Heart right ventricle (tissue), 16 donors: ENCODE measurements around the gene RAB31. TPM values are rescaled to one million over a fixed set of nuclear protein-coding genes. Genes with fewer than 3 reads are reported as not detected.
A peak's percentile ranks its signal among the peaks of the same experiment; 100 is the strongest.

ENCODE experiments used
- ATAC-seq, 8 donors: fragments of 200-7000 bp; cut with Tn5 transposase; one replicate each; pipeline ENCODE4 v1.9.1; 2020; ENCODE audit warnings: mild to moderate bottlenecking in 8 of 8, moderate library complexity in 8 of 8, moderate number of reproducible peaks in 1 of 8
- DNase-seq, 2 donors: peaks; one replicate each; pipeline ENCODE4 v3.0.0-alpha.2; 2020
- H3K27ac ChIP-seq, 10 donors: fragments of 200-600 bp; sonication (generic) in 2 of 10; one replicate each; pipeline versions ENCODE4 v1.5.0 to v1.8.0; 2020 to 2022; ENCODE audit warnings: mild to moderate bottlenecking in 3 of 10
- H3K27me3 ChIP-seq, 7 donors: fragments of 200-600 bp; one replicate each; pipeline ENCODE4 v1.8.0; 2021 to 2022; ENCODE audit warnings: mild to moderate bottlenecking in 2 of 7
- H3K36me3 ChIP-seq, 9 donors: fragments of 200-600 bp; sonication (generic) in 1 of 9; one replicate each; pipeline versions ENCODE4 v1.5.0 to v1.8.0; 2020 to 2022; ENCODE audit warnings: mild to moderate bottlenecking in 2 of 9
- H3K4me1 ChIP-seq, 9 donors: fragments of 200-600 bp; sonication (generic) in 1 of 9; one replicate each; pipeline versions ENCODE4 v1.5.0 to v1.8.0; 2020 to 2022; ENCODE audit warnings: mild to moderate bottlenecking in 4 of 9
- H3K4me3 ChIP-seq, 10 donors: fragments of 200-600 bp; sonication (generic) in 2 of 10; one replicate each; pipeline versions ENCODE4 v1.5.0 to v1.8.0; 2020 to 2022; ENCODE audit warnings: mild to moderate bottlenecking in 7 of 10, moderate library complexity in 2 of 10
- H3K9me3 ChIP-seq, 11 donors: fragments of 200-600 bp in 10 of 11; sonication (generic) in 2 of 11; one replicate each; pipeline versions ENCODE4 v1.5.0 to v1.8.0; 2013 to 2022; ENCODE audit warnings: mild to moderate bottlenecking in 2 of 11, control low read depth in 1 of 11, moderate library complexity in 1 of 11
- CTCF ChIP-seq, 9 donors: fragments of 200-600 bp; sonication (generic) in 2 of 9; IDR thresholded peaks; one replicate each; pipeline versions ENCODE4 v1.5.0 to v1.8.0; 2021 to 2022; ENCODE audit warnings: antibody characterized with exemption in 9 of 9, mild to moderate bottlenecking in 5 of 9, moderate library complexity in 1 of 9
- WGBS, 2 donors: extraction: QIAGEN DNeasy Blood & Tissue Kit; methylation state at CpG; one replicate each; pipeline ENCODE4 v1.1.7; 2013; ENCODE audit warnings: inconsistent platforms in 1 of 2; 5-methylcytosine and 5-hydroxymethylcytosine counted together
- intact Hi-C, 10 donors: fragments of 100-400 bp; cut with DNase I; formaldehyde crosslinking; loops; one replicate each; pipeline versions ENCODE4 v1.11.1 to v1.14.2; 2022
- polyA plus RNA-seq, 2 donors: library from polyadenylated mRNA; stranded (reverse); fragments of 200-250 nt; gene quantifications; one replicate each; pipeline ENCODE4 v1.2.3, GENCODE V29; 2013
- total RNA-seq, 10 donors: library from RNA; stranded (reverse); fragmentation: NEBNext Ultra II Directional in 3 of 10; extraction: Animal tissue kit (Norgen Biotek cat#: 25700) in 3 of 10; gene quantifications; one replicate each; pipeline versions ENCODE4 v1.2.1 to v1.2.4, GENCODE V29; 2021 to 2023
- donor health status: Arrhythmogenic right ventricular cardiomyopathy.
- donor health status: ischemic (EF 13 %, LVEDD 7.1; RV severe dilation, severe dysfunction).
- donor health status: healthy with polysubstance abuse.
- donor health status: DM: no; HTN: yes; CAD: no.
- donor health status: DM: no; HTN: no; CAD: no.
- donor health status: ischemic (EF 25% LVEDD 6.9; RV normal size, moderate dysfunction).
- donor health status: ischemic (EF 25% LVEDD 5.7; RV mildly dilated, moderate dysfunction).
- donor health status: healthy.
- donor health status: DM: yes; HTN: yes; CAD: no.
- donor health status: Ischemic cardiomyopathy.
- donor health status: ischemic (EF 35%, LVEDD 5.7; RV mildly dilated, moderate dysfunction).
- donor health status: nonischemic (EF 11% LVEDD 7.7; RV severe dilation, severe dysfunction).
- donor health status: DM: yes; HTN: yes; CAD: no.
- donor health status: PGD.
- donor health status: ischemic (EF 29% LVEDD 5.4; RV normal size, mild dysfunction).
- donor health status: nonischemic (EF 23%, LVEDD 6.1; RV moderate dilation, normal function).

RAB31 gene
- total and polyA plus RNA-seq, 12 donors = 4.5 to 47.8 (median 16.6) TPM

GRCh38 chr18:9866627-9867026 is 158.5 kb downstream of the RAB31 start:
- Histone ChIP-seq H3K4me3 (no peak overlapping the region), H3K9me3 (peaks cover 0 to 18% (median 9%) of the 10 kb centered on the region in 11 donors), H3K27ac (no peak overlapping the region), H3K4me1 (peaks cover 0 to 23% (median 0%) of the 10 kb centered on the region in 9 donors), H3K27me3 (no peaks in the 10 kb centered on the region), H3K36me3 (peaks cover 0 to 11% (median 0%) of the 10 kb centered on the region in 9 donors)
- 79 to 86% methylated on average over 3 of the region's 3 CpGs for WGBS, 2 donors
- no peak for TF ChIP-seq CTCF (IDR thresholded peaks at IDR 0.05)
- ATAC-seq = no peak
- no peak for DNase-seq
- intact Hi-C loops = no loop called here

DNA sequence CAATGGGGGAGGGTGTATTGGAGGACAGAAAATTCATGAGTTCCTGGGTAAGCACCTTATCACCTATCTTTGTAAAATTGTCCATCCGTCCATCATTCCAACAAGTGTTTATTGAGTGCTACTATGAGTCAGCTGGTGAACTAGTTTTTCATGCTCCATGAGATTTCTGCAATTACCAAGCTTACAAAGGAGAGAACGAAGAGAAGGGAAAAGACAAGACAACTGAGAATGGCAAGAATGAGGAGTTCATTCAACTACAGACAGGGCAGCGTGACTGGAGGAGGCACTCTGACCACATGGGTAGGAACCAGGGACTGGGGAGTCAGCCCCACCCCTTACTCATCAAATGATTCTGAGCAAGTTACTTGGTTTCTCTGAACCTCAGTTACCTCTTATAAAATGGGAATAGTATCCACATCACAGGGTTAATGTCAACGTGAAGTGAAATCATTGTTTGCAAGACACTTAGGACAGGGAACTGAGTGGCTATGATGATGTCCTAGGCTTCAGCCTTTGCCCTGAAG is 159.0 kb downstream of the RAB31 start:
- peaks cover 0 to 9% (median 0%) of the 10 kb centered on the region in 9 donors for H3K36me3 ChIP-seq
- no peak for ATAC-seq
- H3K27ac ChIP-seq = no peak overlapping the region
- H3K27me3 ChIP-seq = no peaks in the 10 kb centered on the region
- DNase-seq = no peak
- 85 to 93% methylated on average over 4 of the region's 4 CpGs for WGBS, 2 donors
- intact Hi-C loops = no loop called here
- peaks cover 0 to 23% (median 0%) of the 10 kb centered on the region in 9 donors for H3K4me1 ChIP-seq
- peaks cover 0 to 18% (median 9%) of the 10 kb centered on the region in 11 donors for H3K9me3 ChIP-seq
- no peak for TF ChIP-seq CTCF (IDR thresholded peaks at IDR 0.05)
- no peak overlapping the region for H3K4me3 ChIP-seq

GRCh38 chr18:9868857-9869714 is 161.0 kb downstream of the RAB31 start:
- Histone ChIP-seq H3K4me1 (peaks cover 0 to 23% (median 0%) of the 10 kb centered on the region in 9 donors), H3K36me3 (no peaks in the 10 kb centered on the region), H3K4me3 (no peak overlapping the region), H3K27me3 (no peaks in the 10 kb centered on the region), H3K27ac (peak overlapping the region in 1 of 10 donors; percentile 59), H3K9me3 (peaks cover 0 to 18% (median 9%) of the 10 kb centered on the region in 11 donors)
- TF ChIP-seq CTCF (IDR thresholded peaks at IDR 0.05) = no peak
- ATAC-seq (no peak), DNase-seq (no peak)
- intact Hi-C loops = no loop called here
- 61 to 70% methylated on average over 6 of the region's 6 CpGs for WGBS, 2 donors

DNA sequence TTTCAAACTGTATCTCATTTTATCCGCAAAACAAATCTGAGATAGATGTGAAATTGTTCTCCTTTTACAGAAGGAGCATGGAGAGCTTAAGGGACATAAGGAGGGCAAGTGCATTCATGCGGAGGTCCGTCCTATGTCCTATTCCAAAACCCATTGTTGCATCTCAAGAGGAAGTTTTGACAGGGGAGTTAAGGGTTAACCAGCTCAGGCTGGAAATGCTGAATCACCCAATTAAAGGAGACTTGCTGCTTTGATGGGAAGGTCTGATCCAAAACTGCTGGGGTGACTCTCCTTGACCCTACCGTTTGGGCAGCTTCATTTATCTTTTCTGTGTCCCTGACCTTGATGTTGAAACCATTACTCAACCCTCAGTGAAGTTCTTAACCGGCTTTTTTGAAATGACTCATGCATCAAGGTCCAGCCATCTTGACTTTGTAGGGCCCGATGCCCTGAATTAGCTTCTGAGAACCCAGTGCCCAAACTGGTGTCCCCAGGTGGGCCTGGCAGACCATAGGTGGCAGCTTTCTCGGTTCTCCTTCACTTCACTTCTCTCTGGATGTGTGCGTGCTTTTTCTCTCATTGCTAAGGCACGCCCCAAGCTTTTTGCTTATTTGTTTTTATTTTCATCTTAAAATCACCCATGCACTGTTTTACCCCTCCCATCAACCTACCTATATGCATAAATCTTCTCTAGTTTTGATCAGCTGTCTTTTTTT is 161.8 kb downstream of the RAB31 start:
- peaks cover 0 to 18% (median 9%) of the 10 kb centered on the region in 11 donors for H3K9me3 ChIP-seq
- peak overlapping the region in 1 of 10 donors; percentile 59 for H3K27ac ChIP-seq
- no peak overlapping the region for H3K4me3 ChIP-seq
- 69 to 75% methylated on average over 9 of the region's 9 CpGs for WGBS, 2 donors
- no peak for TF ChIP-seq CTCF (IDR thresholded peaks at IDR 0.05)
- H3K27me3 ChIP-seq = no peaks in the 10 kb centered on the region
- peak in 3 of 8 donors; percentile 29 to 73 (median 42) for ATAC-seq
- no peak for DNase-seq
- H3K36me3 ChIP-seq = no peaks in the 10 kb centered on the region
- H3K4me1 ChIP-seq = peaks cover 0 to 23% (median 0%) of the 10 kb centered on the region in 9 donors
- intact Hi-C loops = no loop called here
